ENCODE measurements around the gene ABCA1. TPM values are rescaled to one million over a fixed set of nuclear protein-coding genes. Genes with fewer than 3 reads are reported as not detected.

Gene ABCA1
- total RNA-seq, 2 experiments from 2014 or later, result 8.0 to 14.0 TPM

DNA sequence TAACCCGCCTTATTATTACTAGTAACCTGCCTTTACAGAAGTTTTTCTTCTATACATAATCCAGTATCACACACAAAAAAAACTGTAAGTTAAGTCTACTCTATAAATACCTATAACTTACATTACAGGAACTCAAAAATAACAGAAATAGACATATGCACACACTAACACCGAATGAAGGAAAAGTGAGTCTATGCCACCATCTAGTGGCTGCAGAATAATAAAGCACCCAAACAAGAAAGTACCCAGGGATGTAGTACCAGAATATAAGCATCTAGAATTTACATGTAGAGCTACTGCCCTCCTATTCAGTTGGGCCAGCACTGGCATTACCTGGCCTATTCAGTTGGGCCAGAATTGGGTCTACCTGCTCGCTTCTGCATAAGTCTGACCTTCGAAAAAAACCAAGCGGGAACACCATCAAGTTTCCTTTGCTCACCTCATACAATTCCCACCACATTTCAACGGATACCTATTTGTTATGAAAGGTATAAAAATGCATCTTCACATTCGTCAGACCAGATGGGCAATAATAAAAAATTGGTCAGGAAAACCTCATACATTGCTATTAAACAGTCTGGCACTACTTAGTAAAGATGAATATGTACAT, 184.5 kb downstream of the ABCA1 start:
- intact Hi-C loops (cut with micrococcal nuclease; ENCODE audit: unreplicated experiment), result loop anchor here (2.0 to 10.0 kb wide), 6 partner anchors 61 to 1346 kb away; partner anchors contain the start of gene TMEM38B
- TF ChIP-seq, protein P1, sequence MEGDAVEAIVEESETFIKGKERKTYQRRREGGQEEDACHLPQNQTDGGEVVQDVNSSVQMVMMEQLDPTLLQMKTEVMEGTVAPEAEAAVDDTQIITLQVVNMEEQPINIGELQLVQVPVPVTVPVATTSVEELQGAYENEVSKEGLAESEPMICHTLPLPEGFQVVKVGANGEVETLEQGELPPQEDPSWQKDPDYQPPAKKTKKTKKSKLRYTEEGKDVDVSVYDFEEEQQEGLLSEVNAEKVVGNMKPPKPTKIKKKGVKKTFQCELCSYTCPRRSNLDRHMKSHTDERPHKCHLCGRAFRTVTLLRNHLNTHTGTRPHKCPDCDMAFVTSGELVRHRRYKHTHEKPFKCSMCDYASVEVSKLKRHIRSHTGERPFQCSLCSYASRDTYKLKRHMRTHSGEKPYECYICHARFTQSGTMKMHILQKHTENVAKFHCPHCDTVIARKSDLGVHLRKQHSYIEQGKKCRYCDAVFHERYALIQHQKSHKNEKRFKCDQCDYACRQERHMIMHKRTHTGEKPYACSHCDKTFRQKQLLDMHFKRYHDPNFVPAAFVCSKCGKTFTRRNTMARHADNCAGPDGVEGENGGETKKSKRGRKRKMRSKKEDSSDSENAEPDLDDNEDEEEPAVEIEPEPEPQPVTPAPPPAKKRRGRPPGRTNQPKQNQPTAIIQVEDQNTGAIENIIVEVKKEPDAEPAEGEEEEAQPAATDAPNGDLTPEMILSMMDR (conservative IDR thresholded peaks at IDR 0.05; ENCODE audit: low read length), result peak; percentile 94
- no peak for TF ChIP-seq EZH2phosphoT487 (IDR thresholded peaks at IDR 0.05; ENCODE audit: borderline replicate concordance, low read depth, low read length)
- Histone ChIP-seq H3K9me3 (ENCODE audit: low read length) (no peaks in the 10 kb centered on the region), H3K4me3 (ENCODE audit: low read depth, low read length, poor library complexity, severe bottlenecking) (no peak overlapping the region), H3K4me1 (ENCODE audit: insufficient read depth, low read length, poor library complexity, severe bottlenecking) (peaks cover 26% of the 10 kb centered on the region), H3K4me2 (ENCODE audit: low read length) (no peak overlapping the region), H3K27ac (ENCODE audit: low read depth, low read length, poor library complexity, severe bottlenecking) (no peak overlapping the region), H3K79me2 (ENCODE audit: insufficient read depth, low read depth, low read length) (peaks cover 17% of the 10 kb centered on the region; the same call in 1 of the 2 replicates), H4K20me1 (ENCODE audit: insufficient read depth, low read length) (no peaks in the 10 kb centered on the region), H2AFZ (ENCODE audit: low read length) (no peak overlapping the region), H3K9me2 (ENCODE audit: insufficient read depth, low read length) (no peaks in the 10 kb centered on the region), H3K36me3 (ENCODE audit: insufficient read depth, low read length) (no peaks in the 10 kb centered on the region)
- peak; percentile 75 for DNase-seq (ENCODE audit: low spot score)
- ChIA-PET CTCF (ENCODE audit: unreplicated experiment) (no interaction called here), POLR2A (interaction anchor here (1.7 kb wide), 1 partner anchor 161 kb away, joined by 3 read pairs; no protein-coding TSS in a partner anchor)
- BruUV-seq (replicated peaks), result no TSS peak

DNA sequence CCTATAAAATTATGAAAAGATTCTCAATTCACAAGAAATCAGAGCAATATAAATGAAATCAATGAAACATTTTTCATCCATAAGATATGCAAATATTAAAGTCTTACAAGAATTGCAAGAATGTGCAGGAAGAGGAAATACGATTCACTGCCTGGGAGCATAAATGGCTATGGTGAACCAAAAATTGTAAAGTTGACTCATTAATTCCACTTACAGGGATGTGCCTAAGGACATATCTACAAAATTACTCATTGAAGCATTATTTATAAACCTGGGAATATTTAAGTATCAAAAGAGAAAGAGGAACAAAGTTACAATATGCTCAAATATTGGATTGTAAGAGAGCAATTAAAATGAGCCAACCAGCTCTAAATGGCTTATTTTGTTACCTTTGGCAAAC, 187.3 kb downstream of the ABCA1 start:
- intact Hi-C loops (cut with micrococcal nuclease; ENCODE audit: unreplicated experiment), result loop anchor here (5.0 to 10.0 kb wide), 4 partner anchors 58 to 1343 kb away; partner anchors contain the start of gene TMEM38B
- Histone ChIP-seq H3K9me2 (ENCODE audit: insufficient read depth, low read length) (no peaks in the 10 kb centered on the region), H3K9me3 (ENCODE audit: low read length) (no peaks in the 10 kb centered on the region), H3K4me3 (ENCODE audit: low read depth, low read length, poor library complexity, severe bottlenecking) (no peak overlapping the region), H3K27ac (ENCODE audit: low read depth, low read length, poor library complexity, severe bottlenecking) (no peak overlapping the region), H2AFZ (ENCODE audit: low read length) (peak overlapping the region; percentile 34; the same call in 1 of the 2 replicates), H4K20me1 (ENCODE audit: insufficient read depth, low read length) (no peaks in the 10 kb centered on the region), H3K36me3 (ENCODE audit: insufficient read depth, low read length) (no peaks in the 10 kb centered on the region), H3K4me2 (ENCODE audit: low read length) (peak overlapping the region; percentile 18), H3K79me2 (ENCODE audit: insufficient read depth, low read depth, low read length) (no peaks in the 10 kb centered on the region), H3K4me1 (ENCODE audit: insufficient read depth, low read length, poor library complexity, severe bottlenecking) (peaks cover 13% of the 10 kb centered on the region)
- CTCF ChIA-PET (ENCODE audit: unreplicated experiment), result no interaction called here
- no peak for DNase-seq (ENCODE audit: low spot score)
- POLR2A ChIA-PET, result no interaction called here
- TF ChIP-seq EZH2phosphoT487 (IDR thresholded peaks at IDR 0.05; ENCODE audit: borderline replicate concordance, low read depth, low read length), result no peak
- TF ChIP-seq, protein P1 (conservative IDR thresholded peaks at IDR 0.05; ENCODE audit: low read length), result no peak
- no TSS peak for BruUV-seq (replicated peaks)

DNA sequence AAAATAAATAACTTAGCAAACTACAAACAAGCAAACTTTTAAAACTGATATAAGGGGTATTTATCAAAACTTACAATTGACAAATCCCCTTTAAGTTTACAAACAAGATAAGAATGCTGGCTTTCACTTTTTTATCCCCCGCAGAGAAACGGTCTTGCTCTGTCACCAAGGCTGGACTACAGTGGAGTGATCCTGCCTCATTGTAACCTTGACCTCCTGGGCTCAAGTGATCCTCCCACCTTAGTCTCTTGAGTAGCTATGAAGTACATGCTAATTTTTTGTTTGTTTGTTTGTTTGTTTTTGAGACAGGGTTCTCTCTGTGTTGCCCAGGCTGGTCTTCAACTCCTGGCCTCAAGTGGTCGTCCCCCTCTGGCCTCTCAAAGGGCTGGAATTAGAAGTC, 189.5 kb downstream of the ABCA1 start:
- Histone ChIP-seq H4K20me1 (ENCODE audit: insufficient read depth, low read length) (no peaks in the 10 kb centered on the region), H3K9me3 (ENCODE audit: low read length) (no peaks in the 10 kb centered on the region), H3K9me2 (ENCODE audit: insufficient read depth, low read length) (no peaks in the 10 kb centered on the region), H3K4me1 (ENCODE audit: insufficient read depth, low read length, poor library complexity, severe bottlenecking) (peaks cover 13% of the 10 kb centered on the region), H3K4me2 (ENCODE audit: low read length) (no peak overlapping the region), H3K79me2 (ENCODE audit: insufficient read depth, low read depth, low read length) (no peaks in the 10 kb centered on the region), H2AFZ (ENCODE audit: low read length) (no peak overlapping the region), H3K27ac (ENCODE audit: low read depth, low read length, poor library complexity, severe bottlenecking) (no peak overlapping the region), H3K4me3 (ENCODE audit: low read depth, low read length, poor library complexity, severe bottlenecking) (no peak overlapping the region), H3K36me3 (ENCODE audit: insufficient read depth, low read length) (no peaks in the 10 kb centered on the region)
- BruUV-seq (replicated peaks), result no TSS peak
- TF ChIP-seq EZH2phosphoT487 (IDR thresholded peaks at IDR 0.05; ENCODE audit: borderline replicate concordance, low read depth, low read length), result no peak
- TF ChIP-seq, protein P1 (conservative IDR thresholded peaks at IDR 0.05; ENCODE audit: low read length), result no peak
- CTCF ChIA-PET (ENCODE audit: unreplicated experiment), result no interaction called here
- no peak for DNase-seq (ENCODE audit: low spot score)
- POLR2A ChIA-PET, result interaction anchor here (0.6 kb wide), 1 partner anchor 457 kb away, joined by 4 read pairs; no protein-coding TSS in a partner anchor
- intact Hi-C loops (cut with micrococcal nuclease; ENCODE audit: unreplicated experiment), result no loop called here
